HCT116 (cell line): ENCODE results near the gene AHNAK. TPM values are rescaled to one million over a fixed set of nuclear protein-coding genes. Genes with fewer than 3 reads are reported as not detected.

Experiments used
- ATAC-seq: fragments of 200-7000 bp; cut with Tn5 transposase; 2 replicates; pipeline ENCODE4 v1.9.1; 2020; ENCODE audit warnings: mild to moderate bottlenecking, moderate library complexity
- BruUV-seq: library from RNA; stranded (reverse); fragments of 400-500 nt; replicated peaks from 2 replicates; lab custom pipeline; 2021; lab: Mats Ljungman, UMichigan
- CTCF ChIA-PET: fragments of 300-600 bp; sonication (Branson Sonifier 250); formaldehyde crosslinking; loops from one replicate; lab custom pipeline; 2021; ENCODE audit warnings: antibody characterized with exemption; lab: Charles Lee
- POLR2A ChIA-PET: fragments of 300-600, 350-600 bp; sonication (Branson Sonifier 250); formaldehyde crosslinking; loops from one replicate; lab custom pipeline; 2021; ENCODE audit warnings: antibody characterized with exemption; lab: Charles Lee
- RAD21 ChIA-PET, 2 experiments: fragments of 300-600 bp; sonication (Branson Sonifier 250); formaldehyde crosslinking; loops; one replicate each; lab custom pipeline; 2023; ENCODE audit warnings: low total read pairs in 2 of 2; ENCODE audit not compliant: uncharacterized antibody in 2 of 2, unreplicated experiment in 2 of 2, low non-redundant PET in 1 of 2; lab: Charles Lee
- DNase-seq: peaks from one replicate; pipeline ENCODE4 v3.0.0-alpha.2; 2010; ENCODE audit warnings: low read depth, low spot score
- H2AFZ ChIP-seq: fragments of 200-600 bp; shearing (Covaris generic), sonication (generic); 2 replicates; pipeline ENCODE4 v1.6.1; 2017; ENCODE audit warnings: low read depth, mixed run types, mixed read lengths, antibody characterized with exemption, low read length; ENCODE audit not compliant: poor library complexity, severe bottlenecking
- H3K27ac ChIP-seq: 2 replicates; pipeline ENCODE4 v1.5.1; 2012; ENCODE audit warnings: low read depth, low read length
- H3K27me3 ChIP-seq: fragments of 200-600 bp; sonication (generic); 2 replicates; pipeline ENCODE4 v1.6.1; 2016; ENCODE audit warnings: mixed run types, low read length, mixed read lengths; ENCODE audit not compliant: insufficient read depth
- H3K36me3 ChIP-seq, 2 experiments: fragments of 200-500 bp in 1 of 2; fragments of 200-600 bp in 1 of 2; sonication (Bioruptor generic) in 1 of 2; sonication (generic) in 1 of 2; 2 replicates each; pipeline versions ENCODE4 v1.5.1 to v1.6.1; 2014 to 2016; ENCODE audit warnings: low read length in 2 of 2, inconsistent platforms in 1 of 2, mixed read lengths in 1 of 2, mixed run types in 1 of 2; ENCODE audit not compliant: insufficient read depth in 2 of 2, control insufficient read depth in 1 of 2
- H3K4me1 ChIP-seq, 2 experiments: fragments of 200-600 bp in 1 of 2; sonication (generic) in 1 of 2; 2 replicates each; pipeline versions ENCODE4 v1.5.1 to v1.6.1; 2012 to 2017; ENCODE audit warnings: low read length in 2 of 2, inconsistent platforms in 1 of 2, mild to moderate bottlenecking in 1 of 2, mixed read lengths in 1 of 2, mixed run types in 1 of 2, moderate library complexity in 1 of 2; ENCODE audit not compliant: insufficient read depth in 2 of 2, control insufficient read depth in 1 of 2
- H3K4me2 ChIP-seq: fragments of 200-600 bp; sonication (generic); 2 replicates; pipeline ENCODE4 v1.6.1; 2017; ENCODE audit warnings: mixed run types, low read length, mixed read lengths
- H3K4me3 ChIP-seq, 2 experiments: fragments of 200-600 bp in 1 of 2; sonication (generic) in 1 of 2; replicated peaks in 1 of 2; 2 replicates each; pipeline ENCODE4 v1.5.1; 2011 to 2016; ENCODE audit warnings: low read length in 2 of 2, control low read depth in 1 of 2, low read depth in 1 of 2, mild to moderate bottlenecking in 1 of 2, mixed read lengths in 1 of 2, mixed run types in 1 of 2
- H3K79me2 ChIP-seq: fragments of 200-600 bp; sonication (generic); 2 replicates; pipeline ENCODE4 v1.6.1; 2017; ENCODE audit warnings: mild to moderate bottlenecking, mixed run types, low read length, moderate library complexity, mixed read lengths; ENCODE audit not compliant: insufficient read depth
- H3K9ac ChIP-seq: fragments of 200-600 bp; sonication (generic); 2 replicates; pipeline ENCODE4 v1.6.1; 2016; ENCODE audit warnings: low read length, mixed read lengths
- H3K9me2 ChIP-seq: fragments of 200-600 bp; sonication (generic), shearing (Covaris generic); 2 replicates; pipeline ENCODE4 v1.6.1; 2017; ENCODE audit warnings: mixed run types, mild to moderate bottlenecking, moderate library complexity; ENCODE audit not compliant: insufficient read depth
- H3K9me3 ChIP-seq, 2 experiments: fragments of 200-500 bp in 1 of 2; fragments of 200-600 bp in 1 of 2; sonication (Bioruptor generic) in 1 of 2; sonication (generic) in 1 of 2; 2 replicates each; pipeline ENCODE4 v1.6.1; 2014 to 2017; ENCODE audit warnings: low read length in 2 of 2, mixed read lengths in 2 of 2, inconsistent platforms in 1 of 2, low read depth in 1 of 2, mild to moderate bottlenecking in 1 of 2, mixed run types in 1 of 2, moderate library complexity in 1 of 2; ENCODE audit not compliant: control insufficient read depth in 1 of 2, insufficient read depth in 1 of 2
- H4K20me1 ChIP-seq: fragments of 200-600 bp; sonication (generic), shearing (Covaris generic); 2 replicates; pipeline ENCODE4 v1.6.1; 2017; ENCODE audit warnings: mixed run types, mild to moderate bottlenecking, moderate library complexity; ENCODE audit not compliant: insufficient read depth
- ATF3 ChIP-seq: IDR thresholded peaks from 2 replicates; pipeline ENCODE4 v1.6.1; 2012
- CBX3 ChIP-seq: IDR thresholded peaks from 2 replicates; pipeline ENCODE4 v1.6.1; 2012; ENCODE audit warnings: low read depth
- CEBPB ChIP-seq: IDR thresholded peaks from 2 replicates; pipeline ENCODE4 v1.6.1; 2012; ENCODE audit warnings: low read depth
- CTCF ChIP-seq, 3 experiments: fragments of 200-600 bp in 1 of 3; sonication (generic) in 1 of 3; IDR thresholded peaks in 2 of 3; conservative IDR thresholded peaks in 1 of 3; 2 replicates each; pipeline ENCODE4 v1.5.1; 2012 to 2017; ENCODE audit warnings: low read depth in 2 of 3, low read length in 2 of 3, antibody characterized with exemption in 1 of 3, borderline replicate concordance in 1 of 3, control low read depth in 1 of 3, mild to moderate bottlenecking in 1 of 3, mixed read lengths in 1 of 3, mixed run types in 1 of 3, moderate library complexity in 1 of 3; ENCODE audit not compliant: insufficient read depth in 1 of 3
- ELF1 ChIP-seq: IDR thresholded peaks from 2 replicates; pipeline ENCODE4 v1.6.1; 2012; ENCODE audit warnings: low read depth, borderline replicate concordance
- EZH2 ChIP-seq: fragments of 200-600 bp; sonication (generic); IDR thresholded peaks from 2 replicates; pipeline ENCODE4 v1.6.1; 2017; ENCODE audit warnings: antibody characterized with exemption, mixed run types
- EZH2phosphoT487 ChIP-seq: fragments of 200-600 bp; IDR thresholded peaks from 2 replicates; pipeline ENCODE4 v1.6.1; 2018; ENCODE audit warnings: antibody characterized with exemption, borderline replicate concordance
- FOSL1 ChIP-seq: IDR thresholded peaks from 2 replicates; pipeline ENCODE4 v1.6.1; 2012; ENCODE audit warnings: low read depth
- JUND ChIP-seq: IDR thresholded peaks from 2 replicates; pipeline ENCODE4 v1.6.1; 2012
- MAX ChIP-seq: IDR thresholded peaks from 2 replicates; pipeline ENCODE4 v1.6.1; 2012
- POLR2AphosphoS5 ChIP-seq: IDR thresholded peaks from 2 replicates; pipeline ENCODE4 v1.6.1; 2011; ENCODE audit warnings: mild to moderate bottlenecking, low read depth, low read length, moderate library complexity
- RAD21 ChIP-seq: IDR thresholded peaks from 2 replicates; pipeline ENCODE4 v1.6.1; 2012; ENCODE audit warnings: low read depth, mild to moderate bottlenecking
- REST ChIP-seq: IDR thresholded peaks from 2 replicates; pipeline ENCODE4 v1.6.1; 2012; ENCODE audit warnings: low read depth
- SIN3A ChIP-seq: IDR thresholded peaks from 2 replicates; pipeline ENCODE4 v1.6.1; 2012; ENCODE audit warnings: low read depth
- SP1 ChIP-seq: IDR thresholded peaks from 2 replicates; pipeline ENCODE4 v1.6.1; 2012; ENCODE audit warnings: low read depth
- SRF ChIP-seq: IDR thresholded peaks from 2 replicates; pipeline ENCODE4 v1.6.1; 2012; ENCODE audit warnings: low read depth
- TCF7L2 ChIP-seq: IDR thresholded peaks from 2 replicates; pipeline ENCODE4 v1.7.0; 2011; ENCODE audit warnings: borderline replicate concordance, inconsistent platforms; ENCODE audit not compliant: insufficient read depth, insufficient read length; ENCODE audit errors: extremely low read depth
- YY1 ChIP-seq: IDR thresholded peaks from 2 replicates; pipeline ENCODE4 v1.6.1; 2011; ENCODE audit warnings: low read length, low read depth, moderate library complexity, mild to moderate bottlenecking; ENCODE audit not compliant: insufficient replicate concordance; ENCODE audit errors: extremely low read depth
- ZBTB33 ChIP-seq: IDR thresholded peaks from 2 replicates; pipeline ENCODE4 v1.6.1; 2011; ENCODE audit warnings: mild to moderate bottlenecking, low read length, moderate library complexity; ENCODE audit not compliant: insufficient replicate concordance; ENCODE audit errors: extremely low read depth
- ZNF274 ChIP-seq: fragments of 200-500 bp; sonication (Bioruptor generic); IDR thresholded peaks from 2 replicates; pipeline ENCODE4 v1.6.1; 2014; ENCODE audit warnings: mild to moderate bottlenecking, low read depth, low read length, inconsistent platforms
- intact Hi-C: fragments of 100-400 bp; cut with micrococcal nuclease; formaldehyde crosslinking; loops from 2 replicates; pipeline ENCODE4 v1.10.0; 2022
- total RNA-seq: library from RNA; stranded (reverse); gene quantifications from one replicate; pipeline ENCODE4 v1.2.1, GENCODE V29; 2021; ENCODE audit not compliant: unreplicated experiment

The AHNAK gene
- total RNA-seq, 1 experiment from 2014 or later, result 239 TPM

- H3K9ac ChIP-seq, result no peak overlapping the region
- no peaks in the 10 kb centered on the region for H3K9me3 ChIP-seq
- H3K4me3 ChIP-seq, result no peak overlapping the region
- BruUV-seq, result no TSS peak
- H3K4me2 ChIP-seq, result no peak overlapping the region
- H4K20me1 ChIP-seq, result peaks cover 16% of the 10 kb centered on the region; the same call in 1 of the 2 replicates
- intact Hi-C loops, result no loop called here
- H3K79me2 ChIP-seq, result peaks cover 75% of the 10 kb centered on the region
- no peak for ATAC-seq
- TF ChIP-seq FOSL1, result no peak
- no peak for TF ChIP-seq JUND
- no peak for TF ChIP-seq CTCF (IDR thresholded peaks at IDR 0.05 in 2 of 3, conservative IDR thresholded peaks at IDR 0.05 in 1 of 3; ENCODE audit: borderline replicate concordance in 1 of 3, insufficient read depth in 1 of 3, low read depth in 2 of 3, low read length in 2 of 3)
- TF ChIP-seq ZBTB33, result no peak
- no peak for TF ChIP-seq ATF3
- no peak for TF ChIP-seq SP1
- no peak for TF ChIP-seq RAD21
- TF ChIP-seq SIN3A, result no peak
- TF ChIP-seq YY1, result no peak
- no peak for TF ChIP-seq ZNF274
- no peak for TF ChIP-seq ELF1
- TF ChIP-seq MAX, result no peak
- TF ChIP-seq REST, result no peak
- no peak for TF ChIP-seq SRF
- no peak for TF ChIP-seq TCF7L2
- no peak for TF ChIP-seq EZH2
- TF ChIP-seq CEBPB, result no peak
- TF ChIP-seq EZH2phosphoT487, result no peak
- no peak; the same call in 1 of the 2 replicates for TF ChIP-seq POLR2AphosphoS5
- no peak for TF ChIP-seq CBX3
- TF ChIP-seq, all 23 proteins: peak for 0
- Histone ChIP-seq H3K9me2 (no peaks in the 10 kb centered on the region), H3K4me1 (peaks cover 34 to 37% of the 10 kb centered on the region in 2 experiments), H3K27me3 (no peaks in the 10 kb centered on the region), H3K27ac (no peak overlapping the region), H2AFZ (no peak overlapping the region), H3K36me3 (peaks cover 31 to 51% of the 10 kb centered on the region in 2 experiments)
- ChIA-PET RAD21 (no interaction called here), POLR2A (no interaction called here), CTCF (no interaction called here)
- DNase-seq, result no peak
Measured at GRCh38 chr11:62536301-62536957, 10.2 kb downstream of the AHNAK start.
